Activated T-cell treated with anti-CD3 and anti-CD28 coated beads, Interleukin-2, amount 50 U/mL, for 24 hours (primary cell): ENCODE results near the gene VSIG10L2.

Experiments used
- DNase-seq: peaks from one replicate; pipeline ENCODE4 v3.0.0-alpha.2; 2020
- H3K27ac Mint-ChIP-seq: 2 replicates; pipeline ENCODE4 v1.8.0; 2020; ENCODE audit warnings: mild to moderate bottlenecking, mixed read lengths
- H3K27me3 Mint-ChIP-seq: 2 replicates; pipeline ENCODE4 v1.8.0; 2020; ENCODE audit warnings: mixed read lengths
- H3K36me3 Mint-ChIP-seq: 2 replicates; pipeline ENCODE4 v1.8.0; 2020; ENCODE audit warnings: low read depth, mixed read lengths
- H3K4me1 Mint-ChIP-seq: 2 replicates; pipeline ENCODE4 v1.8.0; 2020; ENCODE audit warnings: low read depth, mixed read lengths
- H3K4me3 Mint-ChIP-seq: 2 replicates; pipeline ENCODE4 v1.8.0; 2020; ENCODE audit warnings: mild to moderate bottlenecking, moderate library complexity, mixed read lengths
- H3K9me3 Mint-ChIP-seq: 2 replicates; pipeline ENCODE4 v1.8.0; 2020; ENCODE audit warnings: mixed read lengths

VSIG10L2 gene

GRCh38 chr11:125923012-125923579, 22.7 kb upstream of the VSIG10L2 start:
- H3K4me1 Mint-ChIP-seq, result no peaks in the 10 kb centered on the region
- H3K27me3 Mint-ChIP-seq, result peaks cover 22% of the 10 kb centered on the region
- H3K9me3 Mint-ChIP-seq, result no peaks in the 10 kb centered on the region
- peak; percentile 59 for DNase-seq
- H3K4me3 Mint-ChIP-seq, result no peak overlapping the region
- no peaks in the 10 kb centered on the region for H3K36me3 Mint-ChIP-seq
- no peak overlapping the region for H3K27ac Mint-ChIP-seq

GRCh38 chr11:125923633-125924032, 22.2 kb upstream of the VSIG10L2 start:
- DNase-seq, result no peak
- Mint-ChIP-seq H3K36me3 (no peaks in the 10 kb centered on the region), H3K27me3 (peaks cover 19% of the 10 kb centered on the region), H3K9me3 (no peaks in the 10 kb centered on the region), H3K4me3 (no peak overlapping the region), H3K4me1 (no peaks in the 10 kb centered on the region), H3K27ac (no peak overlapping the region)

GRCh38 chr11:125924384-125925007, 21.3 kb upstream of the VSIG10L2 start:
- H3K4me3 Mint-ChIP-seq, result no peak overlapping the region
- H3K27me3 Mint-ChIP-seq, result peaks cover 19% of the 10 kb centered on the region
- H3K9me3 Mint-ChIP-seq, result no peaks in the 10 kb centered on the region
- no peak for DNase-seq
- H3K36me3 Mint-ChIP-seq, result no peaks in the 10 kb centered on the region
- H3K4me1 Mint-ChIP-seq, result no peaks in the 10 kb centered on the region
- no peak overlapping the region for H3K27ac Mint-ChIP-seq

- Mint-ChIP-seq H3K27me3 (peaks cover 25% of the 10 kb centered on the region), H3K9me3 (no peaks in the 10 kb centered on the region), H3K36me3 (no peaks in the 10 kb centered on the region), H3K27ac (no peak overlapping the region), H3K4me1 (no peaks in the 10 kb centered on the region), H3K4me3 (no peak overlapping the region)
- no peak for DNase-seq
Observed at GRCh38 chr11:125925247-125925740, 20.6 kb upstream of the VSIG10L2 start.

GRCh38 chr11:125925804-125926203, 20.0 kb upstream of the VSIG10L2 start:
- H3K27ac Mint-ChIP-seq, result no peak overlapping the region
- H3K9me3 Mint-ChIP-seq, result no peaks in the 10 kb centered on the region
- peaks cover 26% of the 10 kb centered on the region for H3K27me3 Mint-ChIP-seq
- DNase-seq, result no peak
- no peak overlapping the region for H3K4me3 Mint-ChIP-seq
- no peaks in the 10 kb centered on the region for H3K4me1 Mint-ChIP-seq
- no peaks in the 10 kb centered on the region for H3K36me3 Mint-ChIP-seq

GRCh38 chr11:125926682-125927081, 19.2 kb upstream of the VSIG10L2 start:
- Mint-ChIP-seq H3K27ac (no peak overlapping the region), H3K4me1 (no peaks in the 10 kb centered on the region)

GRCh38 chr11:125929445-125930075, 16.3 kb upstream of the VSIG10L2 start:
- no peaks in the 10 kb centered on the region for H3K9me3 Mint-ChIP-seq

More at GRCh38 chr11:125926682-125927081, 19.2 kb upstream of the VSIG10L2 start:
- no peak overlapping the region for H3K4me3 Mint-ChIP-seq
- H3K27me3 Mint-ChIP-seq, result peaks cover 26% of the 10 kb centered on the region
- H3K36me3 Mint-ChIP-seq, result no peaks in the 10 kb centered on the region
- H3K9me3 Mint-ChIP-seq, result no peaks in the 10 kb centered on the region
- DNase-seq, result no peak

GRCh38 chr11:125930076-125930450, 15.8 kb upstream of the VSIG10L2 start:
- H3K27ac Mint-ChIP-seq, result no peak overlapping the region
- peaks cover 9% of the 10 kb centered on the region for H3K4me1 Mint-ChIP-seq
- DNase-seq, result no peak
- H3K27me3 Mint-ChIP-seq, result peaks cover 24% of the 10 kb centered on the region
- H3K4me3 Mint-ChIP-seq, result no peak overlapping the region
- H3K9me3 Mint-ChIP-seq, result no peaks in the 10 kb centered on the region
- no peaks in the 10 kb centered on the region for H3K36me3 Mint-ChIP-seq

More at GRCh38 chr11:125929445-125930075, 16.3 kb upstream of the VSIG10L2 start:
- peaks cover 24% of the 10 kb centered on the region for H3K27me3 Mint-ChIP-seq
- H3K4me1 Mint-ChIP-seq, result peaks cover 9% of the 10 kb centered on the region
- H3K36me3 Mint-ChIP-seq, result no peaks in the 10 kb centered on the region
- no peak for DNase-seq
- no peak overlapping the region for H3K4me3 Mint-ChIP-seq
- H3K27ac Mint-ChIP-seq, result no peak overlapping the region

- H3K36me3 Mint-ChIP-seq, result no peaks in the 10 kb centered on the region
- no peak for DNase-seq
- H3K4me3 Mint-ChIP-seq, result no peak overlapping the region
- no peak overlapping the region for H3K27ac Mint-ChIP-seq
- H3K27me3 Mint-ChIP-seq, result peaks cover 22% of the 10 kb centered on the region
- H3K9me3 Mint-ChIP-seq, result no peaks in the 10 kb centered on the region
- peaks cover 9% of the 10 kb centered on the region for H3K4me1 Mint-ChIP-seq
Observed at GRCh38 chr11:125931116-125931515, 14.7 kb upstream of the VSIG10L2 start.

- no peaks in the 10 kb centered on the region for H3K36me3 Mint-ChIP-seq
- peaks cover 9% of the 10 kb centered on the region for H3K4me1 Mint-ChIP-seq
- no peak overlapping the region for H3K27ac Mint-ChIP-seq
- H3K27me3 Mint-ChIP-seq, result peaks cover 20% of the 10 kb centered on the region
- no peak for DNase-seq
- H3K4me3 Mint-ChIP-seq, result no peak overlapping the region
- no peaks in the 10 kb centered on the region for H3K9me3 Mint-ChIP-seq
Observed at GRCh38 chr11:125931668-125932067, 14.2 kb upstream of the VSIG10L2 start.

- H3K36me3 Mint-ChIP-seq, result no peaks in the 10 kb centered on the region
- no peak overlapping the region for H3K4me3 Mint-ChIP-seq
- H3K4me1 Mint-ChIP-seq, result peaks cover 9% of the 10 kb centered on the region
- DNase-seq, result no peak
- H3K9me3 Mint-ChIP-seq, result no peaks in the 10 kb centered on the region
- H3K27ac Mint-ChIP-seq, result no peak overlapping the region
- peaks cover 17% of the 10 kb centered on the region for H3K27me3 Mint-ChIP-seq
Observed at GRCh38 chr11:125932301-125932700, 13.5 kb upstream of the VSIG10L2 start.

- no peak overlapping the region for H3K27ac Mint-ChIP-seq
- H3K36me3 Mint-ChIP-seq, result no peaks in the 10 kb centered on the region
- H3K27me3 Mint-ChIP-seq, result peaks cover 17% of the 10 kb centered on the region
- no peak overlapping the region for H3K4me3 Mint-ChIP-seq
- no peak for DNase-seq
- H3K9me3 Mint-ChIP-seq, result no peaks in the 10 kb centered on the region
- H3K4me1 Mint-ChIP-seq, result peaks cover 9% of the 10 kb centered on the region
Observed at GRCh38 chr11:125933030-125933813, 12.6 kb upstream of the VSIG10L2 start.

- H3K27me3 Mint-ChIP-seq, result peaks cover 14% of the 10 kb centered on the region
- no peak overlapping the region for H3K27ac Mint-ChIP-seq
- no peaks in the 10 kb centered on the region for H3K36me3 Mint-ChIP-seq
Observed at GRCh38 chr11:125934473-125934872, 11.4 kb upstream of the VSIG10L2 start.

GRCh38 chr11:125935056-125935455, 10.8 kb upstream of the VSIG10L2 start:
- Mint-ChIP-seq H3K27me3 (peaks cover 9% of the 10 kb centered on the region), H3K4me1 (peaks cover 13% of the 10 kb centered on the region), H3K9me3 (no peaks in the 10 kb centered on the region), H3K36me3 (no peaks in the 10 kb centered on the region), H3K4me3 (no peak overlapping the region), H3K27ac (no peak overlapping the region)
- no peak for DNase-seq

More at GRCh38 chr11:125934473-125934872, 11.4 kb upstream of the VSIG10L2 start:
- no peak for DNase-seq
- Mint-ChIP-seq H3K4me3 (no peak overlapping the region), H3K9me3 (no peaks in the 10 kb centered on the region), H3K4me1 (peaks cover 13% of the 10 kb centered on the region)
